HG03039 (cell line): Measurements from ENCODE around the gene ZNF74.
"Not testable (repeated sequence)": the region's sequence is repeated elsewhere in the genome, so short reads cannot be mapped to it uniquely, and the experiment has no call there.

Experiments
- ATAC-seq: cut with Tn5 transposase; IDR thresholded peaks from one replicate; pipeline ENCODE4 v1.9.1; 2021; ENCODE audit warnings: mild to moderate bottlenecking, moderate library complexity; ENCODE audit not compliant: unreplicated experiment

ZNF74 gene

GRCh38 chr22:20441631-20442484 is 47.9 kb downstream of the ZNF74 start:
- no peak for ATAC-seq

GRCh38 chr22:20442485-20443284 is 48.7 kb downstream of the ZNF74 start:
- ATAC-seq, result no peak

- ATAC-seq, result no peak
Observed at GRCh38 chr22:20444325-20444724, 50.4 kb downstream of the ZNF74 start.

- no peak for ATAC-seq
Observed at GRCh38 chr22:20446383-20446970, 52.5 kb downstream of the ZNF74 start.

GRCh38 chr22:20448630-20449029 is 54.7 kb downstream of the ZNF74 start:
- no peak for ATAC-seq

- ATAC-seq, result no peak
Observed at GRCh38 chr22:20449819-20450550, 56.0 kb downstream of the ZNF74 start.

- no peak for ATAC-seq
Observed at GRCh38 chr22:20450551-20450906, 56.6 kb downstream of the ZNF74 start.

GRCh38 chr22:20451129-20451778 is 57.3 kb downstream of the ZNF74 start:
- ATAC-seq, result not testable (repeated sequence)

- no peak for ATAC-seq
Observed at GRCh38 chr22:20451920-20452319, 58.0 kb downstream of the ZNF74 start.

GRCh38 chr22:20453222-20453621 is 59.3 kb downstream of the ZNF74 start:
- ATAC-seq, result no peak

GRCh38 chr22:20455709-20456063 is 61.7 kb downstream of the ZNF74 start:
- no peak for ATAC-seq

GRCh38 chr22:20456064-20456721 is 62.2 kb downstream of the ZNF74 start:
- no peak for ATAC-seq

GRCh38 chr22:20456722-20457076 is 62.7 kb downstream of the ZNF74 start:
- no peak for ATAC-seq

GRCh38 chr22:20457506-20458240 is 63.7 kb downstream of the ZNF74 start:
- no peak for ATAC-seq
